Activated CD8-positive, alpha-beta memory T cell treated with anti-CD3 and anti-CD28 coated beads for 36 hours (primary cell): Measurements from ENCODE around the gene LRCH1. TPM values are rescaled to one million over a fixed set of nuclear protein-coding genes. Genes with fewer than 3 reads are reported as not detected.
"Not testable (repeated sequence)": the region's sequence is repeated elsewhere in the genome, so short reads cannot be mapped to it uniquely, and the experiment has no call there.

ENCODE experiments used
- CTCF ChIA-PET: fragments of 350-600 bp; sonication (Branson Sonifier 250); formaldehyde crosslinking; loops from one replicate; lab custom pipeline; 2021; ENCODE audit warnings: antibody characterized with exemption; lab: Charles Lee
- POLR2A ChIA-PET: fragments of 350-600 bp; sonication (Branson Sonifier 250); formaldehyde crosslinking; loops from one replicate; lab custom pipeline; 2021; ENCODE audit warnings: antibody characterized with exemption; lab: Charles Lee
- total RNA-seq, 2 experiments: library from RNA; stranded (reverse); gene quantifications; one replicate each; pipeline ENCODE4 v1.2.3, GENCODE V29; 2021

The LRCH1 gene
- total RNA-seq, 2 experiments from 2014 or later, result 16.1 to 16.5 TPM

- CTCF ChIA-PET, result interaction anchor here (1.0 kb wide), 1 partner anchor 198 kb away, joined by 3 read pairs; no protein-coding TSS in a partner anchor
- POLR2A ChIA-PET, result no interaction called here
These were observed 197.0 kb downstream of the LRCH1 start for GRCh38 chr13:46749951-46750350.

GRCh38 chr13:46751811-46752635 is 199.1 kb downstream of the LRCH1 start:
- POLR2A ChIA-PET, result no interaction called here
- CTCF ChIA-PET, result no interaction called here

- POLR2A ChIA-PET, result no interaction called here
- CTCF ChIA-PET, result no interaction called here
These were observed 200.2 kb downstream of the LRCH1 start for GRCh38 chr13:46753137-46753536.

- ChIA-PET CTCF (no interaction called here), POLR2A (no interaction called here)
These were observed 200.9 kb downstream of the LRCH1 start for GRCh38 chr13:46753917-46754316.

GRCh38 chr13:46754812-46755211 is 201.8 kb downstream of the LRCH1 start:
- ChIA-PET CTCF (no interaction called here), POLR2A (no interaction called here)

- CTCF ChIA-PET, POLR2A ChIA-PET: not testable (repeated sequence)
These were observed 202.5 kb downstream of the LRCH1 start for GRCh38 chr13:46755508-46755907.

GRCh38 chr13:46756977-46757376 is 204.0 kb downstream of the LRCH1 start:
- POLR2A ChIA-PET, result no interaction called here

GRCh38 chr13:46757640-46758039 is 204.7 kb downstream of the LRCH1 start:
- POLR2A ChIA-PET, result no interaction called here
- CTCF ChIA-PET, result no interaction called here

More at GRCh38 chr13:46756977-46757376, 204.0 kb downstream of the LRCH1 start:
- CTCF ChIA-PET, result no interaction called here

- POLR2A ChIA-PET, result no interaction called here
These were observed 206.9 kb downstream of the LRCH1 start for GRCh38 chr13:46759846-46760245.

GRCh38 chr13:46761174-46761573 is 208.2 kb downstream of the LRCH1 start:
- CTCF ChIA-PET, result no interaction called here

More at GRCh38 chr13:46759846-46760245, 206.9 kb downstream of the LRCH1 start:
- CTCF ChIA-PET, result no interaction called here

GRCh38 chr13:46761866-46762265 is 208.9 kb downstream of the LRCH1 start:
- ChIA-PET CTCF (no interaction called here), POLR2A (no interaction called here)

More at GRCh38 chr13:46761174-46761573, 208.2 kb downstream of the LRCH1 start:
- POLR2A ChIA-PET, result no interaction called here

GRCh38 chr13:46769925-46770324 is 217.0 kb downstream of the LRCH1 start:
- POLR2A ChIA-PET, CTCF ChIA-PET: not testable (repeated sequence)

GRCh38 chr13:46771693-46772092 is 218.7 kb downstream of the LRCH1 start:
- ChIA-PET CTCF (no interaction called here), POLR2A (no interaction called here)

GRCh38 chr13:46773541-46773940 is 220.6 kb downstream of the LRCH1 start:
- ChIA-PET CTCF (interaction anchor here (0.6 kb wide), 1 partner anchor 231 kb away, joined by 4 read pairs; no protein-coding TSS in a partner anchor), POLR2A (no interaction called here)

- POLR2A ChIA-PET, result no interaction called here
- CTCF ChIA-PET, result no interaction called here
These were observed 222.6 kb downstream of the LRCH1 start for GRCh38 chr13:46775385-46776107.

GRCh38 chr13:46778095-46778494 is 225.1 kb downstream of the LRCH1 start:
- CTCF ChIA-PET, result interaction anchor here (0.6 kb wide), 1 partner anchor 1418 kb away, joined by 3 read pairs; no protein-coding TSS in a partner anchor
- POLR2A ChIA-PET, result no interaction called here

GRCh38 chr13:46778890-46779289 is 225.9 kb downstream of the LRCH1 start:
- CTCF ChIA-PET, result no interaction called here
- POLR2A ChIA-PET, result no interaction called here

- CTCF ChIA-PET, result no interaction called here
- POLR2A ChIA-PET, result no interaction called here
These were observed 229.1 kb downstream of the LRCH1 start for GRCh38 chr13:46782066-46782465.

GRCh38 chr13:46782691-46783090 is 229.7 kb downstream of the LRCH1 start:
- POLR2A ChIA-PET, result no interaction called here
- CTCF ChIA-PET, result no interaction called here

GRCh38 chr13:46783504-46783903 is 230.5 kb downstream of the LRCH1 start:
- ChIA-PET CTCF (no interaction called here), POLR2A (no interaction called here)
